K562 (cell line): ENCODE measurements around the gene CCDC9. TPM values are rescaled to one million over a fixed set of nuclear protein-coding genes. Genes with fewer than 3 reads are reported as not detected.

Source experiments
- ELK1 ChIP-seq: sonication (generic); formaldehyde crosslinking; IDR thresholded peaks from 2 replicates; pipeline ENCODE4 v1.8.1; 2022; ENCODE audit warnings: missing genetic modification reagents
- EZH2 ChIP-seq: IDR thresholded peaks from 2 replicates; pipeline ENCODE4 v1.6.1; 2012; ENCODE audit warnings: low read depth, mild to moderate bottlenecking, inconsistent platforms, low read length, borderline replicate concordance
- GABPA ChIP-seq: fragments of 200-800 bp; sonication (Bioruptor generic); conservative IDR thresholded peaks from 2 replicates; pipeline ENCODE4 v1.6.1; 2016; ENCODE audit warnings: low read depth, missing genetic modification characterization, missing compliant biosample characterization
- HMG20B ChIP-seq: fragments of 250-450 bp; sonication (Bioruptor Pico); IDR thresholded peaks from 2 replicates; pipeline ENCODE4 v1.5.0; 2021; ENCODE audit warnings: mild to moderate bottlenecking
- HMGN3 ChIP-seq: IDR thresholded peaks from 2 replicates; pipeline ENCODE4 v1.6.1; 2011; ENCODE audit warnings: borderline replicate concordance, low read depth, mild to moderate bottlenecking, mixed read lengths, low read length; ENCODE audit not compliant: insufficient read length; ENCODE audit errors: extremely low read depth
- ILF3 ChIP-seq: fragments of 450-650 bp; IDR thresholded peaks from 2 replicates; pipeline ENCODE4 v1.6.1; 2018; ENCODE audit warnings: antibody characterized with exemption, mild to moderate bottlenecking, moderate library complexity, borderline replicate concordance
- KDM1A ChIP-seq, 2 experiments: fragments of 450-650 bp; IDR thresholded peaks; 2 replicates each; pipeline ENCODE4 v1.6.1; 2016; ENCODE audit warnings: mild to moderate bottlenecking in 2 of 2
- PHB ChIP-seq: fragments of 250-450 bp; sonication (Bioruptor Pico); IDR thresholded peaks from 2 replicates; pipeline ENCODE4 v1.5.0; 2021
- PHB2 ChIP-seq: fragments of 450-650 bp; IDR thresholded peaks from 2 replicates; pipeline ENCODE4 v1.6.1; 2017; ENCODE audit warnings: low read depth
- PRDM10 ChIP-seq: fragments of 450-650 bp; IDR thresholded peaks from 2 replicates; pipeline ENCODE4 v1.6.1; 2018; ENCODE audit not compliant: partially characterized antibody
- SNRNP70 ChIP-seq: fragments of 200-400 bp; formaldehyde crosslinking; optimal IDR thresholded peaks from 2 replicates; pipeline ENCODE3; 2017; ENCODE audit warnings: low read depth, low read length
- TBP ChIP-seq: optimal IDR thresholded peaks from 2 replicates; pipeline ENCODE3; 2011; ENCODE audit warnings: low read depth, low read length, improper control_type of control experiment
- ZBTB9 ChIP-seq: fragments of 450-650 bp; formaldehyde crosslinking; IDR thresholded peaks from 2 replicates; pipeline ENCODE4 v1.4.0; 2020; ENCODE audit warnings: mild to moderate bottlenecking, moderate library complexity
- ZFP36 ChIP-seq: fragments of 150-350 bp; IDR thresholded peaks from 2 replicates; pipeline ENCODE4 v1.6.1; 2018; ENCODE audit warnings: low read length, low read depth; ENCODE audit not compliant: partially characterized antibody
- ZZZ3 ChIP-seq: fragments of 450-650 bp; IDR thresholded peaks from 2 replicates; pipeline ENCODE4 v1.6.1; 2016; ENCODE audit warnings: antibody characterized with exemption, mild to moderate bottlenecking, moderate library complexity
- polyA plus RNA-seq, 8 experiments: library from polyadenylated mRNA; depleted of rRNA in 4 of 8; stranded (reverse) in 5 of 8; unstranded in 3 of 8; fragments of >200 nt; fragmentation: Nextera tagmentation in 2 of 8; fragmentation: Illumina TruSeq in 1 of 8; extraction: Ambion mirVana in 2 of 8; extraction: Trizol in 1 of 8; gene quantifications; 2 replicates each; pipeline versions ENCODE4 v1.2.1 to v1.2.3, GENCODE V29; 2011 to 2014; ENCODE audit warnings: inconsistent platforms in 1 of 8, missing spikeins in 1 of 8
- total RNA-seq, 7 experiments: library from RNA; depleted of rRNA in 6 of 7; stranded (reverse); fragments of >200 nt in 6 of 7; fragmentation: Illumina TruSeq in 2 of 7; extraction: Trizol in 2 of 7; gene quantifications; 2 replicates each; pipeline versions ENCODE4 v1.2.1 to v1.2.3, GENCODE V29; 2011 to 2021; ENCODE audit warnings: low replicate concordance in 1 of 7
- TF ChIP-seq, protein P1 (sequence below): IDR thresholded peaks from 2 replicates; pipeline ENCODE4 v1.6.1; 2016; ENCODE audit warnings: missing genetic modification characterization, missing compliant biosample characterization
- TF ChIP-seq, protein P2 (sequence below): sonication (generic); formaldehyde crosslinking; IDR thresholded peaks from 2 replicates; pipeline ENCODE4 v1.8.0; 2022; ENCODE audit warnings: mild to moderate bottlenecking, missing genetic modification reagents, borderline replicate concordance

Gene CCDC9
- total and polyA plus RNA-seq, 9 of the 15 experiments (the other 6 are each of a cell fraction or from before 2014, with no cell fraction given), result 0.23 to 38.6 (median 8.4) TPM

DNA sequence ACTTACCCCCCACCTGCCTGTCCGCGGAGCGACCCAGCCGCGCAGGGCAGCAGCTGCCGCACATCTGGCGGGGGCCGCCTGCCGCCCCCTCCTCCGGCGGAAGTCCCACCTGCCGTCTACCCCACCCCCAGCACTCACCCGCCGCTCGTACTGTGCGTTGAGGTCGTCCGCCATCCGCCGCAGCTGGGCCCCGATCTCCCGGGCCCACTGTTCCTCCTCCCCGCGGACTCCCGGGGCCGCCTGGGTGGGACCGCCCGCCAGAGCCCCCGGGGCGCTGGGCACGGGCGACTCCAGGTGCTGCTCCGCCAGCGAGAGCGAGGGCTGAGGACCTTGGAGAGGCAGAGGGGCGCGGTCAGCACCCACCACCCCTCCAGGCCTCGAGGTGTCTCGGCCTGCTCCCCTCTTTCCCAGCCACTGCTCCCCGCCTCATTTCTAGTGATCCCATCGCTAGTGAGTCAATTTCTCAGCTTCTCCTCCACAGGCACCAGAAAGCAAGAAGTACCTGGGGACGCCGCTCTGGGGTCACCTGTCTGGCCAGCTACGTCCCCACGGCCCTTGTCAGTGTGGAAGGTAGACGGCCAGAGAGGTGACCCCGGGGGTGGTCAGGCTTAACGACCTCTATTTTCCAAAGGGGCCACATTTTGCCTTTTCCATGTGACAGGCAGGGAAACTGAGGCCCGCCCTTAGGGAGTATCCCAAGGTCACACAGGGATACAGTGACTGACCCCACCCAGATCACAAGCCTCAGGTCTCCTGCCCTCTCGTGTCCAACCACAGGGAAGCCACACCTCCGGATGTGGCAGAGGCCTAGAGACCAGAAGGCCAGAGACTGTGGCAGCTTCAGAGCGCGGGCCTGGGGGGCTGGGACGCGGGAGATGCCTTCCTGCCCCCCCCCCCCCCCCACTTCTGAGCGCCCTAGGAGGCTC, 29.6 kb upstream of the CCDC9 start (continued):
- no peak for TF ChIP-seq EZH2
- TF ChIP-seq ILF3, result no peak; the same call in 1 of the 2 replicates
- TF ChIP-seq ZFP36, result no peak
- TF ChIP-seq ZBTB9 (CRISPR knock-in tag), result peak; percentile 61; the same call in 1 of the 2 replicates
- TF ChIP-seq ELK1, result no peak
- peak; percentile 90; the same call in 1 of the 2 replicates for TF ChIP-seq HMG20B
- TF ChIP-seq TBP, result peak; percentile 36
- no peak for TF ChIP-seq KDM1A (IDR thresholded peaks at IDR 0.05)
- TF ChIP-seq ZZZ3, result no peak
- no peak for TF ChIP-seq SNRNP70
- no peak for TF ChIP-seq PRDM10
- TF ChIP-seq, protein P1, sequence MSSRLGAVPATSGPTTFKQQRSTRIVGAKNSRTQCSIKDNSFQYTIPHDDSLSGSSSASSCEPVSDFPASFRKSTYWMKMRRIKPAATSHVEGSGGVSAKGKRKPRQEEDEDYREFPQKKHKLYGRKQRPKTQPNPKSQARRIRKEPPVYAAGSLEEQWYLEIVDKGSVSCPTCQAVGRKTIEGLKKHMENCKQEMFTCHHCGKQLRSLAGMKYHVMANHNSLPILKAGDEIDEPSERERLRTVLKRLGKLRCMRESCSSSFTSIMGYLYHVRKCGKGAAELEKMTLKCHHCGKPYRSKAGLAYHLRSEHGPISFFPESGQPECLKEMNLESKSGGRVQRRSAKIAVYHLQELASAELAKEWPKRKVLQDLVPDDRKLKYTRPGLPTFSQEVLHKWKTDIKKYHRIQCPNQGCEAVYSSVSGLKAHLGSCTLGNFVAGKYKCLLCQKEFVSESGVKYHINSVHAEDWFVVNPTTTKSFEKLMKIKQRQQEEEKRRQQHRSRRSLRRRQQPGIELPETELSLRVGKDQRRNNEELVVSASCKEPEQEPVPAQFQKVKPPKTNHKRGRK (tag), result no peak
- TF ChIP-seq, protein P2, sequence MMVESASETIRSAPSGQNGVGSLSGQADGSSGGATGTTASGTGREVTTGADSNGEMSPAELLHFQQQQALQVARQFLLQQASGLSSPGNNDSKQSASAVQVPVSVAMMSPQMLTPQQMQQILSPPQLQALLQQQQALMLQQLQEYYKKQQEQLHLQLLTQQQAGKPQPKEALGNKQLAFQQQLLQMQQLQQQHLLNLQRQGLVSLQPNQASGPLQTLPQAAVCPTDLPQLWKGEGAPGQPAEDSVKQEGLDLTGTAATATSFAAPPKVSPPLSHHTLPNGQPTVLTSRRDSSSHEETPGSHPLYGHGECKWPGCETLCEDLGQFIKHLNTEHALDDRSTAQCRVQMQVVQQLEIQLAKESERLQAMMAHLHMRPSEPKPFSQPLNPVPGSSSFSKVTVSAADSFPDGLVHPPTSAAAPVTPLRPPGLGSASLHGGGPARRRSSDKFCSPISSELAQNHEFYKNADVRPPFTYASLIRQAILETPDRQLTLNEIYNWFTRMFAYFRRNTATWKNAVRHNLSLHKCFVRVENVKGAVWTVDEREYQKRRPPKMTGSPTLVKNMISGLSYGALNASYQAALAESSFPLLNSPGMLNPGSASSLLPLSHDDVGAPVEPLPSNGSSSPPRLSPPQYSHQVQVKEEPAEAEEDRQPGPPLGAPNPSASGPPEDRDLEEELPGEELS (CRISPR knock-in tag), result no peak; the same call in 1 of the 2 replicates
- peak; percentile 75 for TF ChIP-seq GABPA (tag)
- TF ChIP-seq PHB (CRISPR knock-in tag), result no peak
- peak; percentile 77 for TF ChIP-seq HMGN3
- TF ChIP-seq PHB2, result no peak
